ENCODE results near the gene RBCK1.

DNA sequence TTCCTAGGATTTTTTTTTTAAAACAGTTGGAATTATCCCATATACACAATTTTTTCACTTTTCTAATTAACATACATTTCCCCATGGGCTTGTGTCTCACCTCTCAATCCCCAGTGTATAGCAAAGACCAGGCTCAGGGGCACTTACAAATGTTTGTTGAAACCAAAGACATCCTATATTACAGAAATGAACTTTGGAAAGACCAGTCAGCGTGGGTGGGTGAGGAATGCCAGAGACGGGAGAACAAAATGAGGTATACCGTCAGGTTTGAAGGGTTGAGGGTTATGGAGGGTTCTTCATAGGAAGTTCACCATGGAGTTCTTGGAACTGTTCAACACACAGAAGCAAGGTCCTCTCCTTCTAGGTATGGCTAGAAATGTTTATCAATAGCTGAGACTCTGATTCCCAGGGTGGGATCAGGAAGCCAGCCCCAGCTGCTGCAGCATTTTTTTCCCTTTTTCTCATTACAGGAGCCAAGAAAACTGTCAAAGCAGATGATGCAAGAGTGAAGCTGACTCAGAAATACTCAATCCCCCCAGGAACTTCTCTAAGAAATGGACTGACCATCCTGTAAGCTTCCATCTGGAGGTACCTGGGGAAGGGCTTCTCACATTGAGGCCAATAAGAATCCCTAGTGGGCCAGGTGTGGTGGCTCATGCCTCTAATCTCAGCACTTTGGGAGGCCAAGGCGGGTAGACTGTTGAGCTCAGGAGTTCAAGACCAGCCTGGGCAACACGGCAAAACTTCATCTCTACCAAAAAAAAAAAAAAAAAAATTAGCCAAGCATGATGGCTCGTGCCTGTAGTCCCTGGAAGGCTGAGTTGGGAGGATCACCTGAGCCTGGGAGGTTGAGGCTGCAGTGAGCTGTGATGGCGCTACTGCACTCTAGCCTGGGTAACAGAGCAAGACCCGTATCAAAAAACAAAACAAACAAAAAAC is 70.2 kb downstream of the RBCK1 start:
- TF ChIP-seq, protein P1, sequence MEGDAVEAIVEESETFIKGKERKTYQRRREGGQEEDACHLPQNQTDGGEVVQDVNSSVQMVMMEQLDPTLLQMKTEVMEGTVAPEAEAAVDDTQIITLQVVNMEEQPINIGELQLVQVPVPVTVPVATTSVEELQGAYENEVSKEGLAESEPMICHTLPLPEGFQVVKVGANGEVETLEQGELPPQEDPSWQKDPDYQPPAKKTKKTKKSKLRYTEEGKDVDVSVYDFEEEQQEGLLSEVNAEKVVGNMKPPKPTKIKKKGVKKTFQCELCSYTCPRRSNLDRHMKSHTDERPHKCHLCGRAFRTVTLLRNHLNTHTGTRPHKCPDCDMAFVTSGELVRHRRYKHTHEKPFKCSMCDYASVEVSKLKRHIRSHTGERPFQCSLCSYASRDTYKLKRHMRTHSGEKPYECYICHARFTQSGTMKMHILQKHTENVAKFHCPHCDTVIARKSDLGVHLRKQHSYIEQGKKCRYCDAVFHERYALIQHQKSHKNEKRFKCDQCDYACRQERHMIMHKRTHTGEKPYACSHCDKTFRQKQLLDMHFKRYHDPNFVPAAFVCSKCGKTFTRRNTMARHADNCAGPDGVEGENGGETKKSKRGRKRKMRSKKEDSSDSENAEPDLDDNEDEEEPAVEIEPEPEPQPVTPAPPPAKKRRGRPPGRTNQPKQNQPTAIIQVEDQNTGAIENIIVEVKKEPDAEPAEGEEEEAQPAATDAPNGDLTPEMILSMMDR (conservative IDR thresholded peaks at IDR 0.05), result no peak
- TF ChIP-seq ZFX (IDR thresholded peaks at IDR 0.05), result no peak
